ENCODE results near the gene HSP90B1. TPM values are rescaled to one million over a fixed set of nuclear protein-coding genes. Genes with fewer than 3 reads are reported as not detected.

HSP90B1 gene
- total RNA-seq, 2 donors from 2014 or later: 662 to 1,207 TPM

GRCh38 chr12:103973909-103974308 is 43.7 kb downstream of the HSP90B1 start:
- no peaks in the 10 kb centered on the region for H3K27me3 ChIP-seq
- H3K9me3 ChIP-seq: no peaks in the 10 kb centered on the region
- no peak for DNase-seq
- intact Hi-C loops (cut with DNase I): loop anchor here (10.0 kb wide), 1 partner anchor 131 kb away; no protein-coding TSS in a partner anchor
- TF ChIP-seq CTCF (IDR thresholded peaks at IDR 0.05): no peak
- H3K36me3 ChIP-seq: no peaks in the 10 kb centered on the region
- H3K4me3 ChIP-seq: no peak overlapping the region
- H3K9ac ChIP-seq (ENCODE audit: low read depth in 2 of 2, low read length in 2 of 2): no peak overlapping the region
- H3K27ac ChIP-seq: no peak overlapping the region
- H3K4me1 ChIP-seq: no peaks in the 10 kb centered on the region

DNA sequence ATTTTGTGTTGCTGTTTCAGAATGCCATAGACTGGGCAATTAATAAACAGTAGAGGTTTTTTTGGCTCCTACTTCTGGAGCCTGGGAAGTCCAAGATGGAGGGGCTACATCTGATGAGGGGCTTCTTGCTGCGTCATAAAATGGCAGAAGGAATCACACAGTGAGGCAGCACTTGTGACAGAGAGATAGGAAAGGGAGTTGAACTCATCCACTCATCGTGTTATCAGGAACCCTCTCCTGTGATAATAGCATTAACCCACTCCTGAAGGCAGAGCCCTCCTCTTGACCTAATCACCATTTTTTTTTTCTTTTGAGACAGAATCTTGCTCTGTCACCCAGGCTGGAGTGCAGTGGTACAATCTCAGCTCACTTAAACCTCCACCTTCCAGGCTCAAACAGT is 45.2 kb downstream of the HSP90B1 start:
- no peak for DNase-seq
- H3K36me3 ChIP-seq: peaks cover 7% of the 10 kb centered on the region

GRCh38 chr12:103978384-103978982 is 48.3 kb downstream of the HSP90B1 start:
- Histone ChIP-seq H3K4me3 (no peak overlapping the region), H3K9ac (ENCODE audit: low read depth in 2 of 2, low read length in 2 of 2) (no peak overlapping the region), H3K36me3 (peaks cover 14% of the 10 kb centered on the region), H3K27ac (no peak overlapping the region), H3K4me1 (no peaks in the 10 kb centered on the region), H3K27me3 (no peaks in the 10 kb centered on the region), H3K9me3 (no peaks in the 10 kb centered on the region)
- intact Hi-C loops (cut with DNase I): loop anchor here (10.0 kb wide), 1 partner anchor 126 kb away; no protein-coding TSS in a partner anchor
- no peak for DNase-seq
- no peak for TF ChIP-seq CTCF (IDR thresholded peaks at IDR 0.05)

More for the DNA sequence above, 45.2 kb downstream of the HSP90B1 start:
- H3K4me3 ChIP-seq: no peak overlapping the region
- no peak for TF ChIP-seq CTCF (IDR thresholded peaks at IDR 0.05)
- no peak overlapping the region for H3K9ac ChIP-seq (ENCODE audit: low read depth in 2 of 2, low read length in 2 of 2)
- H3K27ac ChIP-seq: no peak overlapping the region
- no peaks in the 10 kb centered on the region for H3K27me3 ChIP-seq
- no peaks in the 10 kb centered on the region for H3K9me3 ChIP-seq
- H3K4me1 ChIP-seq: no peaks in the 10 kb centered on the region
- intact Hi-C loops (cut with DNase I): loop anchor here (10.0 kb wide), 1 partner anchor 129 kb away; no protein-coding TSS in a partner anchor

GRCh38 chr12:103986829-103987228 is 56.6 kb downstream of the HSP90B1 start:
- Histone ChIP-seq H3K27me3 (no peaks in the 10 kb centered on the region), H3K27ac (no peak overlapping the region), H3K9me3 (no peaks in the 10 kb centered on the region), H3K4me1 (no peaks in the 10 kb centered on the region), H3K4me3 (no peak overlapping the region), H3K36me3 (peaks cover 21% of the 10 kb centered on the region), H3K9ac (ENCODE audit: low read depth in 2 of 2, low read length in 2 of 2) (no peak overlapping the region)
- DNase-seq: no peak
- no peak for TF ChIP-seq CTCF (IDR thresholded peaks at IDR 0.05)
- intact Hi-C loops (cut with DNase I): no loop called here

DNA sequence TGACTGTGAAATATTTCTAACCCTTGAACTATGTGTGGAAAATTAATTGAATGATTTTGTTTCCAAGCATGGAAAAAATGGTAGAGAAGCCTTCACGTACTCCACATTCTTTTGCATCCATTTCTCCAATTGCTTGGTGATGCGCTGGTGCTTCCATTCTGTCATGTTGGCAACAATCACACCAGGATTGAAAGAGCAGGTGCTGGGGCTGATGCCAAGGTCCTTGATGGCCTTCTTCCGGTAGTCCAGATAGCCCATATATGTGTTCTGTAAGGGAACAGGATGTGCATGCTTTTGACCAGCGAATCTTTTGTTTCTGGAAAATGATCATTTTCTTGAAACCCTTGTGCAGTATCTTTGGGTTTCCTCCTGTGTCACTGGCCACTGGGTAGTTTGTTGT is 64.0 kb downstream of the HSP90B1 start:
- Histone ChIP-seq H3K27ac (no peak overlapping the region), H3K4me1 (no peaks in the 10 kb centered on the region), H3K4me3 (no peak overlapping the region), H3K27me3 (no peaks in the 10 kb centered on the region), H3K36me3 (no peaks in the 10 kb centered on the region), H3K9me3 (no peaks in the 10 kb centered on the region), H3K9ac (ENCODE audit: low read depth in 2 of 2, low read length in 2 of 2) (no peak overlapping the region)
- no peak for DNase-seq
- intact Hi-C loops (cut with DNase I): no loop called here
- no peak for TF ChIP-seq CTCF (IDR thresholded peaks at IDR 0.05)
